GM23248 (cell line): ENCODE measurements around the gene MICU1. TPM values are rescaled to one million over a fixed set of nuclear protein-coding genes. Genes with fewer than 3 reads are reported as not detected.

ENCODE experiments used
- DNase-seq: peaks from one replicate; pipeline ENCODE4 v3.0.0-alpha.2; 2015
- H2AFZ ChIP-seq: fragments of 200-600 bp; sonication (generic); 2 replicates; pipeline ENCODE4 v1.6.1; 2016; ENCODE audit warnings: antibody characterized with exemption
- H3F3A ChIP-seq: fragments of 200-600 bp; sonication (generic); 2 replicates; pipeline ENCODE4 v1.6.1; 2016; ENCODE audit warnings: mild to moderate bottlenecking, antibody characterized with exemption, mixed run types; ENCODE audit not compliant: insufficient read depth
- H3K27ac ChIP-seq: fragments of 200-600 bp; sonication (generic); 2 replicates; pipeline ENCODE4 v1.5.1; 2016; ENCODE audit warnings: mild to moderate bottlenecking
- H3K27me3 ChIP-seq: fragments of 200-600 bp; sonication (generic); replicated peaks from 2 replicates; pipeline ENCODE4 v1.6.1; 2016; ENCODE audit warnings: mild to moderate bottlenecking; ENCODE audit not compliant: insufficient read depth
- H3K36me3 ChIP-seq: fragments of 200-600 bp; sonication (generic); 2 replicates; pipeline ENCODE4 v1.6.1; 2016; ENCODE audit warnings: low read depth, mild to moderate bottlenecking
- H3K4me1 ChIP-seq: fragments of 200-600 bp; sonication (generic); 2 replicates; pipeline ENCODE4 v1.6.1; 2016; ENCODE audit warnings: mild to moderate bottlenecking; ENCODE audit not compliant: insufficient read depth
- H3K4me2 ChIP-seq: fragments of 200-600 bp; sonication (generic); one replicate; pipeline ENCODE4 v1.6.1; 2016; ENCODE audit warnings: mild to moderate bottlenecking; ENCODE audit not compliant: unreplicated experiment
- H3K4me3 ChIP-seq: fragments of 200-600 bp; sonication (generic); 2 replicates; pipeline ENCODE4 v1.5.1; 2016; ENCODE audit warnings: mild to moderate bottlenecking
- H3K79me2 ChIP-seq: fragments of 200-600 bp; sonication (generic); 2 replicates; pipeline ENCODE4 v1.6.1; 2016; ENCODE audit warnings: mild to moderate bottlenecking; ENCODE audit not compliant: insufficient read depth
- H3K9ac ChIP-seq: fragments of 200-600 bp; sonication (generic); 2 replicates; pipeline ENCODE4 v1.6.1; 2016; ENCODE audit warnings: mild to moderate bottlenecking
- H3K9me2 ChIP-seq: fragments of 200-600 bp; sonication (generic); 2 replicates; pipeline ENCODE4 v1.6.1; 2016; ENCODE audit warnings: mixed run types, mild to moderate bottlenecking, moderate library complexity; ENCODE audit not compliant: insufficient read depth
- H3K9me3 ChIP-seq: fragments of 200-600 bp; sonication (generic); one replicate; pipeline ENCODE4 v1.6.1; 2017; ENCODE audit warnings: low read depth
- H4K20me1 ChIP-seq: fragments of 200-600 bp; sonication (generic); 2 replicates; pipeline ENCODE4 v1.6.0; 2016; ENCODE audit not compliant: insufficient read depth
- EZH2 ChIP-seq: fragments of 200-600 bp; sonication (generic); IDR thresholded peaks from 2 replicates; pipeline ENCODE4 v1.6.1; 2018; ENCODE audit warnings: antibody characterized with exemption, mild to moderate bottlenecking; ENCODE audit not compliant: insufficient read depth, poor library complexity, severe bottlenecking
- EZH2phosphoT487 ChIP-seq: fragments of 200-600 bp; sonication (generic); IDR thresholded peaks from 2 replicates; pipeline ENCODE4 v1.6.1; 2018; ENCODE audit warnings: antibody characterized with exemption, moderate library complexity, mild to moderate bottlenecking, low read depth; ENCODE audit not compliant: insufficient read depth
- WGBS, 2 experiments: methylation state at CpG; one replicate each; pipeline ENCODE4 v1.1.6; 2015 to 2017; ENCODE audit warnings: low lambda C conversion rate in 2 of 2, low coverage in 1 of 2; ENCODE audit errors: missing lambda C conversion rate in 2 of 2; 5-methylcytosine and 5-hydroxymethylcytosine counted together
- in situ Hi-C: fragments of 300-500 bp; cut with MboI; formaldehyde crosslinking; loops from 2 replicates; pipeline ENCODE4 v1.15.0; 2020
- polyA plus RNA-seq: library from polyadenylated mRNA; unstranded; fragments of >200 nt; fragmentation: Nextera tagmentation; extraction: Ambion mirVana; gene quantifications from 2 replicates; pipeline ENCODE4 v1.2.1, GENCODE V29; 2016
- total RNA-seq: library from RNA; depleted of rRNA; stranded (reverse); fragments of >200 nt; shearing (Covaris generic); gene quantifications from 2 replicates; pipeline ENCODE4 v1.2.3, GENCODE V29; 2014

MICU1 gene
- total and polyA plus RNA-seq, 2 experiments from 2014 or later: 37.3 to 45.0 TPM

DNA sequence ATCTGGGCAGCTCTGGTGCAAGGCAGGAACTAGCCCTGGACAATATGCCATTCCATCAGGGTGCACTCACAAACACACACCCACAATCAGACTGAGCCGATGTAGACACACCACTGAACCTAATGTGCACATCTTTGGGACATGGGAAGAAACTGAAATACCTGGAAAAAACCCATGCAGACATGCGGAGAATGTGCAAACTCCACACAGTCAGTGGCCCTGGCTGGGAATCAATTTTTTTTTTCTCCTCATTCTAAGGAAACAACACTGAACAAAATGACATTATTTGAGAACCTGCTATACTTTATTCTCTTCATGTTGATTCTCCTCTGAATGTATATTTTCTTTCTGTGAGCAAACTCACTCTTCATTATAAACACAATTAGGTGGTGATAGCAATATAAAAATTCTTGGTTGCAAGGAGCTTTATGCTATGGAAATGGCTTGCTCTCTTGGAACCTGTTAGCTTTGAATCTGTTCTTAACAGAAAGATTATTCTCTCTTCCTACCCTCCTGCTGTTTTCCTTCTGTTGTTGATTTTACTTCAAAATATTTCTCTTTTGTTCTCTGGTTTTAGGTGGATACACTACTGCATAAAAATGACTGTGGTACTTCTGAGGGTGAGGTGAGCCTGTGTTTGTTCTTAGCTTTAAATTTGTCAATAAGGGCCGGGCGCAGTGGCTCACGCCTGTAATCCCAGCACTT lies 33.0 kb upstream of the MICU1 start:
- Histone ChIP-seq H3K36me3 (no peaks in the 10 kb centered on the region), H3K4me3 (no peak overlapping the region)
- in situ Hi-C loops: no loop called here

GRCh38 chr10:72654720-72655119 lies 28.8 kb upstream of the MICU1 start:
- DNase-seq: no peak
- in situ Hi-C loops: no loop called here
- no peaks in the 10 kb centered on the region for H3K9me2 ChIP-seq
- no peaks in the 10 kb centered on the region for H3K4me1 ChIP-seq
- no peaks in the 10 kb centered on the region for H4K20me1 ChIP-seq
- no peaks in the 10 kb centered on the region for H3K79me2 ChIP-seq
- TF ChIP-seq EZH2phosphoT487 (no peak), EZH2 (no peak)
- no peak overlapping the region for H3K27ac ChIP-seq
- no peak overlapping the region for H3K9ac ChIP-seq
- H3K27me3 ChIP-seq: no peaks in the 10 kb centered on the region
- H3K36me3 ChIP-seq: no peaks in the 10 kb centered on the region
- no peak overlapping the region for H3K4me3 ChIP-seq
- no peak overlapping the region for H3K4me2 ChIP-seq
- H3F3A ChIP-seq: no peaks in the 10 kb centered on the region
- WGBS, 2 experiments: 40% methylated on average over 3 of the region's 3 CpGs
- H3K9me3 ChIP-seq: no peaks in the 10 kb centered on the region
- no peak overlapping the region for H2AFZ ChIP-seq

More for the DNA sequence above, 33.0 kb upstream of the MICU1 start:
- DNase-seq: no peak
- Histone ChIP-seq H3K79me2 (no peaks in the 10 kb centered on the region), H3K9ac (no peak overlapping the region), H4K20me1 (no peaks in the 10 kb centered on the region), H3K27me3 (no peaks in the 10 kb centered on the region), H3K9me2 (no peaks in the 10 kb centered on the region), H3K4me2 (no peak overlapping the region), H3K4me1 (no peaks in the 10 kb centered on the region), H3K27ac (no peak overlapping the region), H3K9me3 (no peaks in the 10 kb centered on the region), H3F3A (no peaks in the 10 kb centered on the region), H2AFZ (no peak overlapping the region)
- TF ChIP-seq EZH2phosphoT487: no peak
- TF ChIP-seq EZH2: no peak
- 89 to 96% methylated on average over 5 of the region's 5 CpGs for WGBS, 2 experiments

GRCh38 chr10:72653383-72654096 lies 27.7 kb upstream of the MICU1 start:
- no peak for DNase-seq
- no peaks in the 10 kb centered on the region for H3K4me1 ChIP-seq
- H3K36me3 ChIP-seq: no peaks in the 10 kb centered on the region
- H3K9me3 ChIP-seq: no peaks in the 10 kb centered on the region
- H3K27ac ChIP-seq: no peak overlapping the region
- no peak overlapping the region for H2AFZ ChIP-seq
- no peaks in the 10 kb centered on the region for H3K79me2 ChIP-seq
- no peaks in the 10 kb centered on the region for H3F3A ChIP-seq
- TF ChIP-seq EZH2 (no peak), EZH2phosphoT487 (no peak)
- H3K27me3 ChIP-seq: no peaks in the 10 kb centered on the region
- H3K4me3 ChIP-seq: no peak overlapping the region
- WGBS, 2 experiments: 78 to 82% methylated on average over 6 of the region's 6 CpGs
- no peaks in the 10 kb centered on the region for H3K9me2 ChIP-seq
- H3K4me2 ChIP-seq: no peak overlapping the region
- no peaks in the 10 kb centered on the region for H4K20me1 ChIP-seq
- no peak overlapping the region for H3K9ac ChIP-seq
- in situ Hi-C loops: no loop called here

DNA sequence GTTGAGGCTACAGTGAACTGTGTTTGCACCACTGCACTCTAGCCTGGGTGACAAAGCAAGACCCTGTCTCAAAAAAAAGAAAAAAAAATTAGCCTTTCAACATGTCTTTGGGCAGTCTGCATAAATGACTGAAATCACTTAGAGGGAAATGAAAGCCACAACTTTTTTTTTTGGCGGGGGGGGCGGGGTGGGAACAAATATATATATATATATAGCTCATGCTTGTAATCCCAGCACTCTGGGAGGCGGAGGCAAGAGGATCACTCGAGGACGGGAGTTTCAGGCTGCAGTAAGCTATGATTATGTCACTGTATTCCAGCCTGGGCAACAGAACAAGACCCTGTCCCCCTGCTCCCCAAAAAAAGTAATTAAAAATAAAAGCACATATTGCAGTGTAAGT lies 23.4 kb upstream of the MICU1 start:
- TF ChIP-seq EZH2 (no peak), EZH2phosphoT487 (no peak)
- 69 to 78% methylated on average over 4 to 5 of the region's 5 CpGs for WGBS, 2 experiments
- Histone ChIP-seq H3K27ac (no peak overlapping the region), H3K36me3 (no peaks in the 10 kb centered on the region), H3K4me2 (no peak overlapping the region), H3K4me1 (no peaks in the 10 kb centered on the region), H3K27me3 (no peaks in the 10 kb centered on the region), H3K9ac (no peak overlapping the region), H4K20me1 (no peaks in the 10 kb centered on the region), H2AFZ (no peak overlapping the region), H3K9me3 (no peaks in the 10 kb centered on the region), H3K4me3 (no peak overlapping the region), H3K9me2 (no peaks in the 10 kb centered on the region), H3F3A (no peaks in the 10 kb centered on the region), H3K79me2 (no peaks in the 10 kb centered on the region)
- DNase-seq: no peak
- in situ Hi-C loops: no loop called here
